Skeletal muscle cell (primary cell): ENCODE results near the gene CFAP92.
A peak's percentile ranks its signal among the peaks of the same experiment; 100 is the strongest.

Source experiments
- DNase-seq: peaks from one replicate; pipeline ENCODE4 v3.0.0-alpha.2; 2010; ENCODE audit warnings: low read depth
- H3K4me3 ChIP-seq: 2 replicates; pipeline ENCODE4 v1.5.1; 2011; ENCODE audit warnings: low read depth, mild to moderate bottlenecking, control low read depth, low read length, moderate library complexity

Gene CFAP92

GRCh38 chr3:128994581-128995546 lies 988 bp upstream of the CFAP92 start:
- DNase-seq, result no peak
- no peak overlapping the region for H3K4me3 ChIP-seq

GRCh38 chr3:128994173-128994512 lies 267 bp upstream of the CFAP92 start:
- peak overlapping the region; percentile 45 for H3K4me3 ChIP-seq
- no peak for DNase-seq

GRCh38 chr3:128992926-128993460 lies 883 bp downstream of the CFAP92 start:
- no peak for DNase-seq
- H3K4me3 ChIP-seq, result peak overlapping the region; percentile 45

- DNase-seq, result no peak
- H3K4me3 ChIP-seq, result no peak overlapping the region
Measured at GRCh38 chr3:128991355-128991895, 2.5 kb downstream of the CFAP92 start.

- H3K4me3 ChIP-seq, result no peak overlapping the region
- DNase-seq, result no peak
Measured at GRCh38 chr3:128988286-128988685, 5.6 kb downstream of the CFAP92 start.

- H3K4me3 ChIP-seq, result no peak overlapping the region
- DNase-seq, result no peak
Measured at GRCh38 chr3:128987302-128988100, 6.4 kb downstream of the CFAP92 start.

- no peak overlapping the region for H3K4me3 ChIP-seq
Measured at GRCh38 chr3:128984596-128984995, 9.3 kb downstream of the CFAP92 start.

GRCh38 chr3:128983293-128984069 lies 10.4 kb downstream of the CFAP92 start:
- DNase-seq, result no peak
- no peak overlapping the region for H3K4me3 ChIP-seq

More at GRCh38 chr3:128984596-128984995, 9.3 kb downstream of the CFAP92 start:
- peak; percentile 39 for DNase-seq

GRCh38 chr3:128975276-128975675 lies 18.6 kb downstream of the CFAP92 start:
- no peak for DNase-seq
- H3K4me3 ChIP-seq, result no peak overlapping the region

- H3K4me3 ChIP-seq, result no peak overlapping the region
- DNase-seq, result no peak
Measured at GRCh38 chr3:128973988-128974564, 19.8 kb downstream of the CFAP92 start.

GRCh38 chr3:128971421-128972100 lies 22.3 kb downstream of the CFAP92 start:
- no peak overlapping the region for H3K4me3 ChIP-seq
- peak; percentile 48 for DNase-seq

- H3K4me3 ChIP-seq, result no peak overlapping the region
- DNase-seq, result no peak
Measured at GRCh38 chr3:128970740-128971047, 23.2 kb downstream of the CFAP92 start.

GRCh38 chr3:128969993-128970739 lies 23.7 kb downstream of the CFAP92 start:
- no peak for DNase-seq
- H3K4me3 ChIP-seq, result no peak overlapping the region

- H3K4me3 ChIP-seq, result no peak overlapping the region
- no peak for DNase-seq
Measured at GRCh38 chr3:128967748-128968355, 26.0 kb downstream of the CFAP92 start.

GRCh38 chr3:128965818-128966217 lies 28.1 kb downstream of the CFAP92 start:
- no peak for DNase-seq

GRCh38 chr3:128965280-128965679 lies 28.6 kb downstream of the CFAP92 start:
- no peak overlapping the region for H3K4me3 ChIP-seq
- no peak for DNase-seq

More at GRCh38 chr3:128965818-128966217, 28.1 kb downstream of the CFAP92 start:
- no peak overlapping the region for H3K4me3 ChIP-seq

GRCh38 chr3:128956440-128956839 lies 37.4 kb downstream of the CFAP92 start:
- no peak for DNase-seq
- no peak overlapping the region for H3K4me3 ChIP-seq
